Transverse colon (tissue), 4 donors: Measurements from ENCODE around the gene SYPL2. TPM values are rescaled to one million over a fixed set of nuclear protein-coding genes. Genes with fewer than 3 reads are reported as not detected.

Source experiments
- DNase-seq: peaks from one replicate; pipeline ENCODE4 v3.0.0-alpha.2; 2019
- H3K27ac ChIP-seq, 4 donors: fragments of 200-600 bp; sonication (generic); 2 replicates each; pipeline ENCODE4 v1.5.1; 2016 to 2018; ENCODE audit warnings: inconsistent platforms in 4 of 4
- H3K27me3 ChIP-seq: fragments of 200-600 bp; sonication (generic); 2 replicates; pipeline ENCODE4 v1.5.1; 2017; ENCODE audit warnings: inconsistent platforms
- H3K36me3 ChIP-seq, 4 donors: fragments of 200-600 bp; sonication (generic); 2 replicates each; pipeline ENCODE4 v1.5.1; 2017 to 2019; ENCODE audit warnings: inconsistent platforms in 4 of 4
- H3K4me1 ChIP-seq, 4 donors: fragments of 200-600 bp; sonication (generic); 2 replicates each; pipeline ENCODE4 v1.5.1; 2017 to 2020; ENCODE audit warnings: inconsistent platforms in 4 of 4
- H3K4me3 ChIP-seq, 4 donors: fragments of 200-600 bp; sonication (generic); 1 replicate in 1 of 4; 2 replicates in 3 of 4; pipeline versions ENCODE4 v1.5.1 to v1.6.1; 2017 to 2019; ENCODE audit warnings: inconsistent platforms in 4 of 4
- H3K9me3 ChIP-seq, 2 donors: fragments of 200-600 bp; sonication (generic); 2 replicates each; pipeline ENCODE4 v1.5.1; 2017 to 2019; ENCODE audit warnings: inconsistent platforms in 2 of 2
- EP300 ChIP-seq: sonication (generic); formaldehyde crosslinking; IDR thresholded peaks from one replicate; pipeline ENCODE4 v1.6.1; 2017; ENCODE audit warnings: antibody characterized with exemption, low read depth
- POLR2A ChIP-seq: fragments of 450-650 bp; IDR thresholded peaks from one replicate; pipeline ENCODE4 v1.6.1; 2016; ENCODE audit warnings: antibody characterized with exemption, mild to moderate bottlenecking, moderate library complexity
- POLR2AphosphoS5 ChIP-seq, 3 donors: sonication (generic); formaldehyde crosslinking; IDR thresholded peaks; one replicate each; pipeline ENCODE4 v1.6.1; 2016; ENCODE audit warnings: antibody characterized with exemption in 3 of 3
- WGBS, 2 donors: methylation state at CpG; one replicate each; pipeline ENCODE4 v1.1.5; 2018; ENCODE audit warnings: low coverage in 1 of 2; 5-methylcytosine and 5-hydroxymethylcytosine counted together
- in situ Hi-C, 4 donors: fragments of 200-750 bp; cut with MboI; loops; one replicate each; pipeline versions ENCODE4 v1.15.0 to v1.15.1; 2017; ENCODE audit warnings: low sequenced_read_pairs in 3 of 4, low pct_ligation_motif_present in 1 of 4, low pct_unique_long_range_greater_than_20kb in 1 of 4
- intact Hi-C: fragments of 100-400 bp; cut with DNase I; formaldehyde crosslinking; loops from one replicate; pipeline ENCODE4 v1.15.1; 2023; ENCODE audit warnings: low total_unique reads
- total RNA-seq, 4 donors: library from RNA; depleted of rRNA; stranded (reverse); fragments of >200 nt; gene quantifications; one replicate each; pipeline ENCODE4 v1.1.0, GENCODE V29; 2016
- TF ChIP-seq, protein P1 (sequence below), 5 experiments: fragments of 200-600 bp in 3 of 5; fragments of 450-650 bp in 2 of 5; sonication (generic) in 3 of 5; IDR thresholded peaks; 1 replicate in 2 of 5; 2 replicates in 3 of 5; pipeline ENCODE4 v1.5.1; 2016 to 2017; ENCODE audit warnings: antibody characterized with exemption in 5 of 5, inconsistent platforms in 3 of 5, mild to moderate bottlenecking in 2 of 5, moderate library complexity in 1 of 5

Gene SYPL2
- total RNA-seq, 4 donors from 2014 or later, result 0.40 to 4.1 (median 0.44) TPM

GRCh38 chr1:109521002-109521951 is 54.9 kb downstream of the SYPL2 start:
- Histone ChIP-seq H3K36me3 (no peaks in the 10 kb centered on the region), H3K4me1 (peaks cover 0 to 5% (median 0%) of the 10 kb centered on the region in 4 donors), H3K9me3 (no peaks in the 10 kb centered on the region), H3K4me3 (no peak overlapping the region), H3K27ac (no peak overlapping the region), H3K27me3 (peaks cover 6% of the 10 kb centered on the region)
- WGBS, 2 donors, result 76 to 79% methylated on average over 9 to 14 of the region's 14 CpGs
- intact Hi-C loops (no loop called here), in situ Hi-C loops (no loop called here)
- no peak for TF ChIP-seq POLR2AphosphoS5 (IDR thresholded peaks at IDR 0.05)
- TF ChIP-seq EP300, result no peak
- no peak for TF ChIP-seq POLR2A
- TF ChIP-seq, protein P1, sequence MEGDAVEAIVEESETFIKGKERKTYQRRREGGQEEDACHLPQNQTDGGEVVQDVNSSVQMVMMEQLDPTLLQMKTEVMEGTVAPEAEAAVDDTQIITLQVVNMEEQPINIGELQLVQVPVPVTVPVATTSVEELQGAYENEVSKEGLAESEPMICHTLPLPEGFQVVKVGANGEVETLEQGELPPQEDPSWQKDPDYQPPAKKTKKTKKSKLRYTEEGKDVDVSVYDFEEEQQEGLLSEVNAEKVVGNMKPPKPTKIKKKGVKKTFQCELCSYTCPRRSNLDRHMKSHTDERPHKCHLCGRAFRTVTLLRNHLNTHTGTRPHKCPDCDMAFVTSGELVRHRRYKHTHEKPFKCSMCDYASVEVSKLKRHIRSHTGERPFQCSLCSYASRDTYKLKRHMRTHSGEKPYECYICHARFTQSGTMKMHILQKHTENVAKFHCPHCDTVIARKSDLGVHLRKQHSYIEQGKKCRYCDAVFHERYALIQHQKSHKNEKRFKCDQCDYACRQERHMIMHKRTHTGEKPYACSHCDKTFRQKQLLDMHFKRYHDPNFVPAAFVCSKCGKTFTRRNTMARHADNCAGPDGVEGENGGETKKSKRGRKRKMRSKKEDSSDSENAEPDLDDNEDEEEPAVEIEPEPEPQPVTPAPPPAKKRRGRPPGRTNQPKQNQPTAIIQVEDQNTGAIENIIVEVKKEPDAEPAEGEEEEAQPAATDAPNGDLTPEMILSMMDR (IDR thresholded peaks at IDR 0.05), result no peak
- no peak for DNase-seq

DNA sequence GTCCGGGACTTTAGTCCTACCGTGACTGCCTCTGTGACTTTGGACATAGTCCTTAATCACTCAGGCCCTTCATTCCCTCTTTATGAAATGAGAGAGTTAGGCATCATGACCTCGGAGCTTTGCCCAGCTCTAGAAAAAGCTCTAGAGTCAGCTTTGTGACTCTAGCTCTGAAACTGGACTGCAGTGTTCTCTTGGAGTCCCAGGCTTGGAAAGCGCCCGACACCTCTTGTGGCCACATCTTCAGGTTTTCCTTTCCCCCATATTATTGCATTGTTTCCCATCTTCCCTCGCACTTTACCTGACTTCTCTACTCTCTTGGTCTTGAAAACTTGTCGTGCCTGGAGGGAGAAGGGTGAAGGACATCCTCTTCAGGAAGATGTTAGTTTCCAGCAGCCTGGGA is 55.7 kb downstream of the SYPL2 start:
- Histone ChIP-seq H3K9me3 (no peaks in the 10 kb centered on the region), H3K27me3 (peaks cover 6% of the 10 kb centered on the region), H3K4me1 (no peaks in the 10 kb centered on the region), H3K36me3 (no peaks in the 10 kb centered on the region), H3K27ac (no peak overlapping the region), H3K4me3 (no peak overlapping the region)
- TF ChIP-seq POLR2AphosphoS5 (IDR thresholded peaks at IDR 0.05) (no peak), EP300 (no peak), POLR2A (no peak)
- TF ChIP-seq, protein P1 (IDR thresholded peaks at IDR 0.05), result no peak
- DNase-seq, result no peak
- intact Hi-C loops (no loop called here), in situ Hi-C loops (no loop called here)
- 79 to 92% methylated on average over 6 to 7 of the region's 7 CpGs for WGBS, 2 donors

DNA sequence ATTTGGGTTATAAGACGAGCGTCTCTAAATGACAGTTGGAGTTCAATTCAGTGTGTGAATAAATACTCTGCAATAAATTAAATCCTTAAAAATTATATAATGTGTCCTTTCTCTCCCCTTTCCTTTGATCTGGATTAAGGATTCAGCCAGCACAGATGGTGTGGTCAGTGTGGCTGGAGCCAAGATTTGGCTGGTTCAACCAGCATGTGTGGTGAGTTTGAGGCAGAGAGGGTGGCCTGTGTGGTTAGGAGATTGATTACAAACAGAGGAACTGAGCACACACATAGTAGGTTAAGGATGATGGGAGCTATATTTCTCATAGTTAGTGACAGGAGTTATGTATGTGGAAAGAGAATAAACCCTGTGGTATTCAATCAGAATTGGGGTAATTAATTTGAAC is 57.4 kb downstream of the SYPL2 start:
- TF ChIP-seq POLR2A (no peak), POLR2AphosphoS5 (IDR thresholded peaks at IDR 0.05) (no peak), EP300 (no peak)
- TF ChIP-seq, protein P1 (IDR thresholded peaks at IDR 0.05), result no peak
- H3K27me3 ChIP-seq, result peaks cover 6% of the 10 kb centered on the region
- 85 to 96% methylated on average over 2 of the region's 2 CpGs for WGBS, 2 donors
- H3K4me1 ChIP-seq, result no peaks in the 10 kb centered on the region
- H3K27ac ChIP-seq, result no peak overlapping the region
- in situ Hi-C loops (no loop called here), intact Hi-C loops (no loop called here)
- no peaks in the 10 kb centered on the region for H3K9me3 ChIP-seq
- DNase-seq, result no peak
- H3K36me3 ChIP-seq, result no peaks in the 10 kb centered on the region
- H3K4me3 ChIP-seq, result no peak overlapping the region

DNA sequence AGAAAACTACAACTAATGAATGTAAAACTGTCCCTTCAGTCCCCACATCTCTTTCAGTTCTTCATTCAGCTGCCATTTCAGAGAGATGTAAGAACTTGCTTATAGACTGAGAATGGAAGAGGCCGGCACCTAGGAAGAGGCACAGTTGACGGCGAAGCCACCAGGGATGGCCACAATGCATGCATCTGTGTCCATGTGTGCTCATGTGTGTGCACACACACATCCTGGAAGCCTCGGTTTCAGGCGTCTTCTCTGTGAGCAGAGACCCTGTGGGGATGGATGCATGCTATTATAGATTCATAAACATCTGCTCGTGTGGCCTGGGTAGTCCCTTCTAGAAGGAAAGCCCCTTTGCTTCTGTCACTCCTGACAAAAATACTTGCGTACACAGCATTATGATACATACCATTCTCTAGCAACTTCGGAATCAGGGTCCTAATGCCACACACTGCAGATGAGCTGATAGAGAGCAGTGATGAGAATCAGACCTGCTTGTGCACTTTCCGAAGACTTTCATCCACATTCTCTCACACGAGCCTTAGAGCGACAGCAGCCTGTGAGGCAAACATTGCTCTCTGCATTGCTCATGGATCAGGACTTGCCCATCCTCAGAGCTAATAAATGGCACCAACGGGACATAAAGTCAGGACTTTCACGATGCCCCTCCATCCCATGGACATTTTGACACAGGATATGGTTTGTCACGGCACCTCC is 60.9 kb downstream of the SYPL2 start:
- Histone ChIP-seq H3K4me1 (peaks cover 0 to 7% (median 1%) of the 10 kb centered on the region in 4 donors), H3K36me3 (no peaks in the 10 kb centered on the region), H3K27me3 (no peaks in the 10 kb centered on the region), H3K27ac (no peak overlapping the region), H3K9me3 (no peaks in the 10 kb centered on the region), H3K4me3 (no peak overlapping the region)
- WGBS, 2 donors, result 70 to 81% methylated on average over 3 to 14 of the region's 14 CpGs
- in situ Hi-C loops (loop anchor here in 1 of 4 donors (25.0 kb wide), 1 partner anchor 460 kb away; the partner anchor contains the start of gene AHCYL1), intact Hi-C loops (no loop called here)
- no peak for DNase-seq
- TF ChIP-seq POLR2AphosphoS5 (IDR thresholded peaks at IDR 0.05) (no peak), EP300 (no peak), POLR2A (no peak)
- TF ChIP-seq, protein P1 (IDR thresholded peaks at IDR 0.05), result no peak
